DMS114 treated with DMSO at 0.1 percent for 48 hours (cell line): ENCODE results near the gene LCN2.
"Not testable (repeated sequence)": the region's sequence is repeated elsewhere in the genome, so short reads cannot be mapped to it uniquely, and the experiment has no call there.

Experiments
- DNase-seq: peaks from one replicate; lab custom pipeline; 2025; ENCODE audit not compliant: unreplicated experiment; lab: John Stamatoyannopoulos, UW

The LCN2 gene

GRCh38 chr9:128127568-128127989, 21.7 kb upstream of the LCN2 start, which contains the start of gene PTGES2:
Gene PTGES2 (minus strand): TSS chr9:128127729. CDS start chr9:128127717, 12 bp downstream.
- peak; percentile 14 for DNase-seq

DNA sequence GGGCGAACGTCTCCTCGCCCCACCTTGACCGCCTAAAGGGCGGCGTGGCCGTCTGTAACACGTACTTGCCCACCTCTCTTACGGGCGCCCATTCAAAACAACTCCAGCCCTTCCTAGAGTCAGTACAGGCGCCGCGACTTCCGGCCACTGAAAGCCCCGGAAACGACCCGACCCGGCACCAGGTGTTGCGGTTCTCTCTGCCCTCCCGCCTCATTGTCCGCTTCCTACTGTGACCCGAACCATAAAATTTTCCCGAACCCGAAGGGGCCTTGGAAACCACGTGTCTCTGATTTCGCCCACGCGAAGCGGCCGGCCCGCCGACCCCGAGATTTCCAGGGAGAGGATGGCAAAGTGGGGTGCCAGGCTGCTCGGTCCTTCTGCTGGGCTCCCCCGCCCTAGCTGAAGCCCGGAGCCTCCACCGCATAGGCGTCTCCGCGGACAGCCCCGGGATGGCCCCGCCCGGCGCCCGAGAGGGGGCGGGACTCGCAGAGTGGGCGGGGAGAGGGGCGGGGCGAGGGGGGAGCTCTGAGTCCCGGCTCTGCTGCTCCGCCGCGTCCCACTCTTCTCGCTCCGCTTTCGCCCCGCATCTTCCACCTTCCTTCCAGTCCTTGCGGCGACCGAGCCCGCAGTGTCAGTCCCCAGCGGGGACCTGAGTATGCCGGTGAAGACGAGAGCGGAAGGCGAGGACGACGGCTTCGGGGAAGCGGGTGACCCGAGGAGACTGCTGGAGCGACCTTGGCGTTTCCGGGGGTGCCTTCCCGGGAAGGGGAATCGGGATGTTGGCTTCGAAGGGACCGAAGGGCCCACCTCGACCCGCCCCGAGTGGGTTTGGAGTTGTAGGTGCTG, 21.0 kb upstream of the LCN2 start:
- DNase-seq = peak; percentile 64

GRCh38 chr9:128128836-128129590, 20.2 kb upstream of the LCN2 start:
- DNase-seq = no peak

DNA sequence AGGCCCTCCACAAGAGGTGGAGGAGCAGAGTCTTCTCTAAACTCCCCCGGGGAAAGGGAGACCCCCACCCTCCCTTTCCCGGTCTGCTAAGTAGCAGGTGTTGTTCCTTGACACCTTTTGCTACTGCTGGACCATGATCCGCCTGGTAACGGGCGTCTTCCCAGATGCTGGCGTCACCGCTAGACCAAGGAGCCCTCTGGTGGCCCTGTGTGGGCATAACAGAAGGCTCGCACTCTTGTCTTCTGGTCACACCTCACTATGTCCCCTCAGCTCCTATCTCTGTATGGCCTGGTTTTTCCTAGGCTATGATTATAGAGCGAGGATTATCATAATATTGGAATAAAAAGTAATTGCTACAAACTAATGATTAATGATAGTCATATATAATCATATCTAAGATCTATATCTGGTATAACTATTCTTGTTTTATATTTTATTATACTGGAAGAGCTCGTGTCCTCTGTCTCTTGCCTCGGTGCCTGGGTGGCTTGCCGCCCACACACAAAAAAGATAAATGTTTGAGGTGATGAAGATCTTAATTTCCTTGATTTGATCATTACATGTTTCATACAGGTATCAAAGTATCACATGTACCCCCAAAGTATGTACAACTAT, 19.2 kb upstream of the LCN2 start:
- DNase-seq = not testable (repeated sequence)

GRCh38 chr9:128130651-128131050, 18.6 kb upstream of the LCN2 start:
- not testable (repeated sequence) for DNase-seq

DNA sequence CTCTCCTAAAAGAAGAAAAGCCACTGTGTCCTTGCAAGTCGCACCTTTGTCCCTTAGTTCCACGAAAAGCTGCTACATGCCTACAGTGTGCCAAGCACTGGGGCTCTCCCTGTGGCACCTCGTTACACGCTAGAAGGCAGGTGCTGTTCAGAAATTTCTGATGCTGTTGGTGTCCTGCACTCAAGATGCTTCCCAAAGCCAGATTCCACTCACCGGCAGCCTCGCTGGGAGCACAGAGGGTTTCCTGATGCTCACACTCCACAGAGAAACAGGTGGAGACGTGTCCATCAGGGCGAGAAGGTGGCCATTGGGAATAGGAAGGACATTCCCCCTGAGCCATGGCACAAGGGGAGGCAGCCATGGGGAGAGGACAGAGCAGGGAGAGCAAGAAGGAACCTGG, 17.9 kb upstream of the LCN2 start:
- DNase-seq = not testable (repeated sequence)

DNA sequence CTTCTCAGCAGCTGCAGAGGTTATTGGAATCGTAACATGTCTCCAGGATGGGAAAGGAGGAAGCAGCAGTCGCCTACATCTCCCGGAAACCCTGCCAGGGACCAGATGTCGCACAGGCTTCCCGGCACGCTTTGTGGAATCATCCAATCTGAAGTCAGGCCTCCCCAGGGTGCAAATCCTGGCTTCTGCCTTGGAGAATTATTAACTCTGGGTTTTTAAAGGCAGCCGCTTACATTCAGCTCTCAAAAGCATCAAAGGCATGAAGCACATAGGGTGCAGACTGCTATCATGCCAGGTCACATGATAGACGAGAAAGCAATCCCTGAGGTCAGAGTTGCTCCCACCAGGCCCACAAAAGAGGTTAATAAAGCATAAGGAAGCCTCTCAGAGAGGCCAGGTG, 17.1 kb upstream of the LCN2 start:
- DNase-seq = not testable (repeated sequence)

DNA sequence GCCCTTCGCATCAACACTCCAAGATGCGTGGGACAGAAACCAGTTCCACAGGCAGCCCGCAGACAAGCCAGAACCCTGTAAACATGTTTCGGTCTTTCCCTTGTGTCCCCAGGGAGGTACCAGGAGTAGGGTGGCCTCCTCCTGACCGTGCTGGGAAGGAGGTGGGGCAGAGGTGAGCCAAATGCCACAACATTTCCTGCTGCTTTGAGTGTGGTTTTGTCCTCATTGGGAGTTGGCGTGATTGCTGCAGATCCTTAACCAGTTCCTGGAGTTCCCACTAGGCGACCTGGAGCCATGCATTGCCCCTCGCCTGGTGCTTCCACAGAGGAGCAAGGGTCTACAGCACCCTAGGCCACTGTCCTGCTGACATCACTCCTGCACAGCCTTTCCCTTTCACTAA, 13.7 kb upstream of the LCN2 start:
- not testable (repeated sequence) for DNase-seq

GRCh38 chr9:128136816-128137793, 12.1 kb upstream of the LCN2 start:
- no peak for DNase-seq

DNA sequence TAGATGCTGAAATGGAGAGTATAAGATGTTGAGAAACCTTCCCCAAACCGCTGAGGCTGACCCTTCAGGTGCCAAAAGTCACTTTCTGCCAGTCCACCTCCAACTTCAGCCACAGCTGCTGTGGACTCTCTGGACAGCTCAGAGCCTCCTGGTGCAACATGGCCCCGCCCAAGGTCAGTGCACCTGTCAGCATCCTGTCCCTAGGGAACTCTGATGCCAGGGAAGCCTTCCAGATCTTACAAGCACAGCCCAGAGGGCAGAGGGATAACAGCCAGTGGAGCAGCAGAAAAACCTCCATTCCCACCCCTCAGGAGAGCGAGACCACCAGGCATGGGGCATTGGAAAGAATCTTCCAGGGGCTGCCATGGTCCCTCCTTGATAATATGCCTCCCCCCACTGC, 11.3 kb upstream of the LCN2 start:
- DNase-seq = no peak

DNA sequence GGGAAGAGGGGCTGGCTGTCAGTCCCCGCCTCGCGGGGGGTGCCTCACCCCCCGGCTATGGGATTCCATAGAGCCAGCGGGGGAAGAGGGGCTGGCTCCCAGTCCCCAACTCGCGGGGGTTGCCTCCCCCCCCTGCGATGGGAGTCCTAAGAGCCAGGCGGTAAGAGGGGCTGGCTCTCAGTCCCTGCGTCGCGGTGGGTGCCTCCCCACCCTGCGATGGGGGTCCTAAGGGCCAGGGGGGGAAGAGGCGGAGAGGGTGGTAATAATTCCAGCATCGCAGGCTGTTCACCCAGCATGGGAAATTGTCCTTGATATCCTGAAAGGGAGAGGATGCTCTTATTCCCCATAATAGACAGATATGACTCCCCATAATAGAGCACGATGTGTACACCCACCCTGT, 9.6 kb upstream of the LCN2 start:
- no peak for DNase-seq

DNA sequence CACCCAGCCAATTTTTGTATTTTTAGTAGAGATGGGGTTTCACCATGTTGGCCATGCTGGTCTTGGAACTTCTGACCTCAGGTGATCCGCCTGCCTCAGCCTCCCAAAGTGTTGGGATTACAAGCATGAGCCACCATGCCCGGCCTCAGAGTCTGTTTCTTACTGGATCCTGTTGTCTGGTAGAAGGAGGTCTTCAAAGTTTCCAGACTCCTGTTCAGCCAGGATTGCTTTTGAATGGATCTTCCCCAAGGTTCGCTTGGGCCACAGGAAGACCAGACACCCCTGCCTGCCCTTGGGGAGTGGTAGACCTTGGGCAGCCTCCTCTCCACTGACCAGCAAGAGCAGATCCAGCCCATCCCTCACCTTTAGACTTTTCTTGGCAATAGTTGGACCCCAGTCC, 7.6 kb upstream of the LCN2 start:
- no peak for DNase-seq

DNA sequence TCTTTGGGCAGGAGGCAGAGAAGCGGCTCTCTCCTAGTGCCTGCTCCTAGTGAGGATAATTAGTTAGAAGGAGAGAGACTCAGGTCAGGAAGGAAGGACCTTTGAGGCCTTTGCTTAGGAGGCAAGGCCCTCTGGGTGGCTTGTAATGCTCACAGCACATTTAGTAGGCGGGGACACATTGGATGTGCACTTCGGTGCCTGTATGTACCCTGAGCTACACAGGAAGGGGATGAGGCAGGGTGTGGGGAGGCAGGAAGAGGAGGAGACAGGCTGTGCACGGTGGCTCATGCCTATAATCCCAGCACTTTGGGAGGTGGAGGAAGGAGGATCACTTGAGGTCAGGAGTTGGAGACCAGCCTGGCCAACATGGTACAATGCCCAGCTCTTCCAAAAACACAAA, 7.2 kb upstream of the LCN2 start:
- DNase-seq = no peak

GRCh38 chr9:128142596-128142995, 6.7 kb upstream of the LCN2 start:
- DNase-seq = no peak

- DNase-seq = no peak
These were observed 5.6 kb upstream of the LCN2 start for GRCh38 chr9:128143525-128144238.

DNA sequence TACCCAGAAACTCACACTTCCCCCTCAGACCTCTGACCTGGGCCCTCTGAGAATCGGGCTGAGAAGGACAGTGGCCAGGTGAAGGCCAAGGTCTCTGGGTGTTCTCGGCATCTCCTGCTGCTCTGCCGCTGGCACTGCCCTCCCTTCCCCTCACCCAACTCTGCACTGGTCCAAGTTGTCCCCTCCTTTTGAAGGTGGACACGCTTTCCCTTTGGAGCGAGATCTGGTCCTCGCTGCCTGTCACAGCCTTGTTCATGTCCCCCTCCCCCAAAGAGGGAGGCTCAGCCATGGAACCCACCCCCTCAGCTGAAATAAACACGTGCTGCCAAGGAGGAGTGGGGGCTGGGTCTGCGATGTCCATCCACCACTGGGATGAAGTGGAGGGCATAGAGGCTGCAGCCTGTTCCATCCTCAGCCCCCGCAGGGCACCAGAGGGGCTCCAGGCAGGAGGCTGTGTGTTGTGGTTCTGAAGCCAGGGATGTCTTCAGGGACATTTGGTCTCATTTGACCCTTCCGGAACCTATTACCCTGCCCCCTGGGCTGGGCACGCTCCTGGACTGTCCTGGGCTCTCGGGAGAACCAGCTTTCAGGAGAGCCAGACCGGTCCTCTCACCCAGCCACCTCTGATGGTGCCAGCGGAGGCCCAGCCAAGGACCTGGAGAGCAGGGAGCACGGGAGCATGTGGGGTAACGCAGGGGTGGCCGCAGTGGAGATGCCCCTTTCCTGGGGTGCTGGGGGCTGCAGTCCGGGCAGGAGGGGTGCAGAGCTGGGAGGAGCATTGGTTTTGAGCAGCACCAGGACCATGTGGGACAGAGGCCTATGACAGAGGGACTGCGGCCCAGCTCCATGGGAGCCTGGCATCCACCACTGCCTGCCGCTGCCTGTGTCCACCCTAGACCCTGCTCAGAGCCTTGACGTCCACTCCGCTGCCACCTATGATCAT, 4.7 kb upstream of the LCN2 start:
- no peak for DNase-seq

DNA sequence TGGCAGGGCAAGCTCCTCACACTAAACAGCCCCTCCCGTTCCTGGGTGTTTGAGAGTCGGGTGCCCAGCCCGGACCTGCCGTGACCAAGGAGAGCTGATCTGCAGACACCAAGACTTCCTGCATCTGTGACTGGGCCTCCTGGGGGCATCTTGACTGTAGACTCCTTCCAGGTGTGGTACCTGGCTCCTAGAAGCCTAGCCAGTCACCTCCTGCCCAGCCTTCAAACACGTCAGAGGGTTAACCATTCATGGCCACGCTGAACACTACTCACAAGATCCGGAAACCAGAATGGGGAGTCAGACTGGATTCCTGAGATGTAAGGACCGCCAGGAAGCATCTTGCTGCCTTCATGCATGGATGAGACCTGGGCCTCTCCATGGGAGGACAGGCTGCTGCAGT, 3.7 kb upstream of the LCN2 start:
- no peak for DNase-seq

GRCh38 chr9:128145951-128146351, 3.3 kb upstream of the LCN2 start:
- no peak for DNase-seq

DNA sequence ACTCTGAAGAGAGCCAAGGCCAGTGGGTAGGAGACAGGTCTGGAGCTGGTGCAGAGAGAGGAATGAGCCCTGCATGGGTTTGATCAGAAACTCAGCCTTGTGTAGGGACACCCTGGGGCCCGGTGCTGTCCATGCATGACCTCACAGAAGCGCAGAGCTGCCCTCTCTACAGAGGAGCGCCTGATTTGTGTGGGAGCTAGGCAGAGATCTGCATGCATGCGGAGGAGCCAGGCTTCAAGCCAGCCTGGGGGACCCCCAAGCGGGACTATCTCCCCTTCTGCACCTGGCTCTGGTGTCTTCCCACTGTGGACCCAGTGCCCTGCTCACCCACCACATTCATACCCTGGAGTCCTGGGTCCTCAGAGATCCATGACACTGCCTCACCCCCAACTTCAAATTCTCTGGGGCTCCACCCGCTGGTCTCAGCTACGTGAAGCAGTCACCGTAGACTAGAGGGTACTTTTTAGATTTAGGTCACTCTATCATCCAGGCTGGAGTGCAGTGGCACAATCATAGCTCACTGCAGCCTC, 2.6 kb upstream of the LCN2 start:
- no peak for DNase-seq
